ENCODE measurements around the gene SGCD. TPM values are rescaled to one million over a fixed set of nuclear protein-coding genes. Genes with fewer than 3 reads are reported as not detected.

Gene SGCD
- total and polyA plus RNA-seq, 10 donors = 0.26 to 5.3 (median 1.3) TPM

- no peaks in the 10 kb centered on the region for H3K27me3 ChIP-seq (replicated peaks in 1 of 7)
- DNase-seq = no peak
- intact Hi-C loops (cut with DNase I; ENCODE audit: low total_unique reads) = no loop called here
- no peak for TF ChIP-seq POLR2AphosphoS5 (IDR thresholded peaks at IDR 0.05)
- no peak for TF ChIP-seq POLR2A (IDR thresholded peaks at IDR 0.05)
- no peak for TF ChIP-seq CTCF (IDR thresholded peaks at IDR 0.05 in 8 of 11, conservative IDR thresholded peaks at IDR 0.05 in 3 of 11)
- H3K27ac ChIP-seq = no peak overlapping the region
- WGBS, 5 donors = 86 to 98% (median 94%) methylated on average over 2 of the region's 2 CpGs
- H3K36me3 ChIP-seq = no peaks in the 10 kb centered on the region
- H3K9me3 ChIP-seq = no peaks in the 10 kb centered on the region
- no peaks in the 10 kb centered on the region for H3K4me1 ChIP-seq
- H3K4me3 ChIP-seq = no peak overlapping the region
Measured at GRCh38 chr5:156715287-156715686, 388.3 kb downstream of the SGCD start.

GRCh38 chr5:156716591-156717380 is 389.8 kb downstream of the SGCD start:
- TF ChIP-seq POLR2A (IDR thresholded peaks at IDR 0.05) = no peak
- TF ChIP-seq POLR2AphosphoS5 (IDR thresholded peaks at IDR 0.05) = no peak
- no peak for TF ChIP-seq CTCF (IDR thresholded peaks at IDR 0.05 in 8 of 11, conservative IDR thresholded peaks at IDR 0.05 in 3 of 11)
- Histone ChIP-seq H3K4me1 (no peaks in the 10 kb centered on the region), H3K36me3 (no peaks in the 10 kb centered on the region), H3K27me3 (replicated peaks in 1 of 7) (no peaks in the 10 kb centered on the region), H3K4me3 (no peak overlapping the region), H3K9me3 (no peaks in the 10 kb centered on the region), H3K27ac (no peak overlapping the region)
- WGBS, 5 donors = 64 to 75% (median 67%) methylated on average over 4 of the region's 4 CpGs
- intact Hi-C loops (cut with DNase I; ENCODE audit: low total_unique reads) = no loop called here
- DNase-seq = no peak

DNA sequence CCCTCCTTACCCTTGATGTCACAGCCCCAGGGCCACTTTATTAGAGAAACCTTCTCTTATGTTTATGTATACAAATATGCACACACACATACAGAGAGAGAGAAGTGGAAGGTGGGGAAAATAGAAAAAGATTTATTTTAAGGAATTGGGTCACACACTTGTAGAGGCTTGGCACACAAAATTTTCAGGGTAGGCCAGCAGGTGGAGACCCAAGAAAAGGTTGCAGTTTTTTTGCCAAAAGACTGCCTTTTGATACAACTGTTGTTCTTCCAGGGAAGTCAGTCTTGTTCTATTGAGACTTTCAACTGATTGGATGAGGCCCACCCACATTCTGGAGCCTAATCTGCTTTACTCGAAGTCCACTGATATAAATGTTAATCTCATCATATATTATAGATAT is 392.0 kb downstream of the SGCD start:
- no peaks in the 10 kb centered on the region for H3K36me3 ChIP-seq
- no peaks in the 10 kb centered on the region for H3K9me3 ChIP-seq
- no peaks in the 10 kb centered on the region for H3K27me3 ChIP-seq (replicated peaks in 1 of 7)
- H3K4me3 ChIP-seq = no peak overlapping the region
- H3K27ac ChIP-seq = no peak overlapping the region
- TF ChIP-seq POLR2AphosphoS5 (IDR thresholded peaks at IDR 0.05) = no peak
- no peak for TF ChIP-seq POLR2A (IDR thresholded peaks at IDR 0.05)
- TF ChIP-seq CTCF (IDR thresholded peaks at IDR 0.05 in 8 of 11, conservative IDR thresholded peaks at IDR 0.05 in 3 of 11) = no peak
- H3K4me1 ChIP-seq = no peaks in the 10 kb centered on the region
- intact Hi-C loops (cut with DNase I; ENCODE audit: low total_unique reads) = no loop called here
- DNase-seq = no peak
- 71 to 90% (median 82%) methylated on average over 1 of the region's 1 CpG for WGBS, 5 donors

- intact Hi-C loops (cut with DNase I; ENCODE audit: low total_unique reads) = no loop called here
- no peak for TF ChIP-seq CTCF (IDR thresholded peaks at IDR 0.05 in 8 of 11, conservative IDR thresholded peaks at IDR 0.05 in 3 of 11)
- TF ChIP-seq POLR2A (IDR thresholded peaks at IDR 0.05) = no peak
- no peak for TF ChIP-seq POLR2AphosphoS5 (IDR thresholded peaks at IDR 0.05)
- no peaks in the 10 kb centered on the region for H3K27me3 ChIP-seq (replicated peaks in 1 of 7)
- no peaks in the 10 kb centered on the region for H3K4me1 ChIP-seq
- H3K4me3 ChIP-seq = no peak overlapping the region
- no peaks in the 10 kb centered on the region for H3K36me3 ChIP-seq
- no peak for DNase-seq
- H3K9me3 ChIP-seq = no peaks in the 10 kb centered on the region
- H3K27ac ChIP-seq = no peak overlapping the region
Measured at GRCh38 chr5:156722358-156722757, 395.4 kb downstream of the SGCD start.

Data from spleen (tissue), 11 donors.